K562 (cell line): ENCODE results near the gene CCDC178.

Experiments used
- CHD4 ChIP-seq: fragments of 200-600 bp; sonication (generic); IDR thresholded peaks from 3 replicates; pipeline ENCODE4 v1.6.1; 2012; ENCODE audit warnings: low read depth, mild to moderate bottlenecking, mixed read lengths, low read length, inconsistent platforms; ENCODE audit not compliant: insufficient read depth, insufficient replicate concordance, poor library complexity, severe bottlenecking
- CTCF ChIP-seq, 3 experiments: IDR thresholded peaks in 2 of 3; conservative IDR thresholded peaks in 1 of 3; 2 replicates each; pipeline ENCODE4 v1.5.1; 2011 to 2012; ENCODE audit warnings: low read length in 3 of 3, mild to moderate bottlenecking in 3 of 3, control low read depth in 2 of 3, improper control_type of control experiment in 1 of 3, inconsistent platforms in 1 of 3, low read depth in 1 of 3, mixed read lengths in 1 of 3, moderate library complexity in 1 of 3; ENCODE audit not compliant: insufficient read depth in 2 of 3
- NR3C1 ChIP-seq: sonication (generic); formaldehyde crosslinking; IDR thresholded peaks from 2 replicates; pipeline ENCODE4 v1.8.1; 2022; ENCODE audit warnings: missing genetic modification reagents

GRCh38 chr18:33157893-33158292, 282.6 kb downstream of the CCDC178 start:
- TF ChIP-seq CHD4: no peak
- no peak for TF ChIP-seq NR3C1 (CRISPR knock-in tag)
- no peak for TF ChIP-seq CTCF (IDR thresholded peaks at IDR 0.05 in 2 of 3, conservative IDR thresholded peaks at IDR 0.05 in 1 of 3; ENCODE audit: insufficient read depth in 2 of 3, low read depth in 1 of 3, low read length in 3 of 3)
